Liver (tissue), 3 donors: Measurements from ENCODE around the gene PRCC.

Experiments
- CTCF ChIP-seq: fragments of 150-350 bp; IDR thresholded peaks from 2 replicates; pipeline ENCODE4 v1.5.1; 2017; ENCODE audit warnings: improper control_type of control experiment, low read depth, low read length; ENCODE audit not compliant: missing input control
- GABPA ChIP-seq, 2 donors: IDR thresholded peaks in 1 of 2; conservative IDR thresholded peaks in 1 of 2; 2 replicates each; pipeline ENCODE4 v1.6.1; 2016; ENCODE audit warnings: antibody characterized with exemption in 2 of 2, mild to moderate bottlenecking in 1 of 2, moderate library complexity in 1 of 2
- TAF1 ChIP-seq: conservative IDR thresholded peaks from 2 replicates; pipeline ENCODE4 v1.6.1; 2016; ENCODE audit warnings: antibody characterized with exemption, mild to moderate bottlenecking
- TF ChIP-seq, protein P1 (sequence below): IDR thresholded peaks from 2 replicates; pipeline ENCODE4 v1.6.1; 2016; ENCODE audit warnings: antibody characterized with exemption
- donor health status: healthy.
- donor health status: healthy.

DNA sequence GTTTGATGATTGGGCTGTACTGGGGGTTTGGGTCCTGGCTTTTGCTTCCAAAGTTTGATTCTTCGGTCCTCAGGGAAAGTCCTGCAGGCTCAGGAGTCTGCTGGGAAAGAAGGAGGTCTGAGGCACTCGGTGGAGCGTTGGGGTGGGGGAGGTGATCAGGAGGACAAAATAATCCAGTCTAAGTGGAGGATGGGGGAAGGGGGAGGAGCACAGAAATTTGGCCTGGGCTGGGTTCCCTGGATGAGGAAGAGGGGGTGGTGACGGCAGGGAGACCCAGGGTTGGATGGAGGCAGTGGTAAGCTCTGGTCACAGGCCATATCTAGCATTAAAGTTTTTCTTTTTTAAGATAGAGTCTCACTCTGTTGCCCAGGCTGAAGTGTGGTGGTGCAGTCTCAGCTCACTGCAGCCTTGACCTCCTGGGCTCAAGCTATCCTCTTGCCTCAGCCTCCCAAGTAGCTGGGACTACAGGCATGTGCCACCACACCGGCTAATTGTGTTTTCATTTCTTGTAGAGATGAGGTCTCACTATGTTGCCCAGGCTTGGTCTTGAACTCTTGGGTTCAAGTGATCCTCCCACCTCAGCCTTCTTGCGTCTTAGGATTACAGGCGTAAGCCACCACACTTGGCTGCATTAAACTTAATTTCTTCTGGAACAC is 42.5 kb downstream of the PRCC start:
- TF ChIP-seq GABPA (IDR thresholded peaks at IDR 0.05 in 1 of 2, conservative IDR thresholded peaks at IDR 0.05 in 1 of 2) (no peak), CTCF (no peak), TAF1 (no peak)
- TF ChIP-seq, protein P1, sequence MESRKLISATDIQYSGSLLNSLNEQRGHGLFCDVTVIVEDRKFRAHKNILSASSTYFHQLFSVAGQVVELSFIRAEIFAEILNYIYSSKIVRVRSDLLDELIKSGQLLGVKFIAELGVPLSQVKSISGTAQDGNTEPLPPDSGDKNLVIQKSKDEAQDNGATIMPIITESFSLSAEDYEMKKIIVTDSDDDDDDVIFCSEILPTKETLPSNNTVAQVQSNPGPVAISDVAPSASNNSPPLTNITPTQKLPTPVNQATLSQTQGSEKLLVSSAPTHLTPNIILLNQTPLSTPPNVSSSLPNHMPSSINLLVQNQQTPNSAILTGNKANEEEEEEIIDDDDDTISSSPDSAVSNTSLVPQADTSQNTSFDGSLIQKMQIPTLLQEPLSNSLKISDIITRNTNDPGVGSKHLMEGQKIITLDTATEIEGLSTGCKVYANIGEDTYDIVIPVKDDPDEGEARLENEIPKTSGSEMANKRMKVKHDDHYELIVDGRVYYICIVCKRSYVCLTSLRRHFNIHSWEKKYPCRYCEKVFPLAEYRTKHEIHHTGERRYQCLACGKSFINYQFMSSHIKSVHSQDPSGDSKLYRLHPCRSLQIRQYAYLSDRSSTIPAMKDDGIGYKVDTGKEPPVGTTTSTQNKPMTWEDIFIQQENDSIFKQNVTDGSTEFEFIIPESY: no peak
